ENCODE measurements around the gene EXOC6.

The EXOC6 gene

DNA sequence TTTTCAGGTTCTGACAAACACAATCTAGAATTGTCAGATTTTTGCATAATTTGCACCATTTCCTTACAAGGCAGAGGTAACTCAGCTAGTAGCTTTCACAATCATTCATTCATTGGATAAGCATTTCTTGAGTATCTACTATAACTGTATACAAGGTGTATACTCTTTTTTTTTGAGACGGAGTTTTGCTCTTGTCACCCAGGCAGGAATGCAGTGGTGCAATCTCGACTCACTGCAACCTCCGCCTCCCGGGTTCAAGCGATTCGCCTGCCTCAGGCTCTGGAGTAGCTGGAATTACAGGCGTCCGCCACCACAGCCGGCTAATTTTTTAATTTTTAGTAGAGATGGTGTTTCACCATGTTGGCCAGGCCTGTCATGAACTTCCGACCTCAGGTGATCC, 16.2 kb upstream of the EXOC6 start:
- DNase-seq (ENCODE audit: low read depth in 2 of 2, low spot score in 1 of 2): no peak

DNA sequence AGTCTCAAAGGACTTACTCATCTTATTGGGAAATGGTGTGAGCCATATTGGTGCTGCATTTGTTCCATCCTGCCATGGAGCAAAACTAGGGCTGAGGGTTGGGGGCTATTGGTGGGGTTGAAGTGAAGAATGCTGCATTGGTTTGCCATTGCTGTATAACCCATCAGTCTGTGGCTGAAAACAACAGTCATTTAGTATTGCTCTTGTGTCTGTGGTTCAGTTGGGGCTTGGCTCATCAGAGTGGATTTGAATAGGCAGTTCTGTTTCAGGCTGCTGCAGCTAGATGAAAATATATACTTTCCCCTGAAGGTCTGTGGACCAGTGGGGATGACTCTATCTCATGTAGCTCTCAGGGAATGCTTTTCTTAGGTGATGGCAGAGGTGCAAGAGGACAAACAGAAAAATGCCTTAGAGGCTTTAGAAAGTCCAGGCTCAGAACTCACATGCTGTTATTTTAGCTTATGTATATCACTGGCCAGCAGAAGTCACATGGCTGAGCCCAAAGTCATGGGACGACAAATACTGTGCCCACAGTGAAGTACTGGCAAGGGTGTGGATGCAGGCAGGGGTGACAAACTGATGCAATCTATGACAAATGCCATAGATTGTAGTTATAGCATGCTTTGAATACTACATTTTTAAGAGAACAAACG, 15.2 kb upstream of the EXOC6 start:
- no peak for DNase-seq (ENCODE audit: low read depth in 2 of 2, low spot score in 1 of 2)

DNA sequence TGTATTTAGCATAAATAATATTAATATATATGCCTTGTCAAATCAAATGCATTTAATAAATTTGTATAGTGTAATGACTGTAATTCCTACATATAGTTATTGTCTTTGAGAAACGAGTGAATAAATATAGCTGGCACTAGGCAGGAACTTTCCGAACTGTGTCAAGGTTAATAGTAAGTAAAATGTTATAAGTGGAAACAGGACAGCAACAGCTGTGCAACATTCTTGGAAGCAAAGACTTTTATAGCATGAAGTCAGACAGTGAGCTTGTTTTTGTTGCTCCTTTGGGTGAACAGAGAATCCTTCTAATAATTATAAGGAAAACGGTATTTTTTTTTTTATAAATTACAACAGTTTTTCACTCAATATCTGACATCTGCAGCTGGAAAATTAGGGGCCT, 14.0 kb upstream of the EXOC6 start:
- DNase-seq (ENCODE audit: low read depth in 2 of 2, low spot score in 1 of 2): no peak

DNA sequence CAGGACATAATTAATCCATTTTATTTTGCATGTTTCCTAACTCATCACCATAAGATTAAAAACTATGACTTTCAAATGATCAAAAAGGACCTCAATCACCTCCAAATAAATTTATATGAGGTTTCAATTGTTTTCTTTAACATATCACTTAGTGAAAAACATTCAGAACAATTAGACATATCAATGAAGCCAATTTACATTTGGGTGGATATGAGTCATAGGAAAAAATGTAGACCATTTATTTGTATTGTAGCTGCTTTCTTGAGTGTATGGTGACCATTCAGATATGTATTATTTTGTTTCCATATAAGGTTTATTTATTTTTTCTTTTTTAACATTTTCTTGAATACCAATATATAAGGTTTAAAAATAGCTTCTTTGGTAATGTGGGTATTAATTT, 13.3 kb upstream of the EXOC6 start:
- DNase-seq (ENCODE audit: low read depth in 2 of 2, low spot score in 1 of 2): no peak

DNA sequence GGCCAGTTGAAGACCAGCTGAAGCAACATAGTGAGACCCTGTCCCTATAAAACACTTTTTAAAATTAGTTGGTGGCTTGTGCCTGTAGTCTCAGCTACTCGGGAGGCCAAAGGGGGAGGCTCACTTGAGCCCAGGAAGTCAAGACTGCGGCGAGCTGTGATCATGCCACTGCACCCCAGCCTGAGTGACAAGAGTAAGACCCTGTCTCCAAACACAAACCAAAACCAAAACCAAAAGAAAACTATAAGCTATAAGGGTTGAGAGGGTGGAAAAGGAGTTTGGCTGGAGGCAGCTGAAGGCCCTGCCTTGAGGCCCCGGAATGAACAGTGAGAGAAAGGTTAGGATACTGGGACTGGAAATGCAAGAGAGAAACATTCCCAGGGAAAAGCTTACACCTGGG, 10.9 kb upstream of the EXOC6 start:
- DNase-seq (ENCODE audit: low read depth in 2 of 2, low spot score in 1 of 2): no peak

DNA sequence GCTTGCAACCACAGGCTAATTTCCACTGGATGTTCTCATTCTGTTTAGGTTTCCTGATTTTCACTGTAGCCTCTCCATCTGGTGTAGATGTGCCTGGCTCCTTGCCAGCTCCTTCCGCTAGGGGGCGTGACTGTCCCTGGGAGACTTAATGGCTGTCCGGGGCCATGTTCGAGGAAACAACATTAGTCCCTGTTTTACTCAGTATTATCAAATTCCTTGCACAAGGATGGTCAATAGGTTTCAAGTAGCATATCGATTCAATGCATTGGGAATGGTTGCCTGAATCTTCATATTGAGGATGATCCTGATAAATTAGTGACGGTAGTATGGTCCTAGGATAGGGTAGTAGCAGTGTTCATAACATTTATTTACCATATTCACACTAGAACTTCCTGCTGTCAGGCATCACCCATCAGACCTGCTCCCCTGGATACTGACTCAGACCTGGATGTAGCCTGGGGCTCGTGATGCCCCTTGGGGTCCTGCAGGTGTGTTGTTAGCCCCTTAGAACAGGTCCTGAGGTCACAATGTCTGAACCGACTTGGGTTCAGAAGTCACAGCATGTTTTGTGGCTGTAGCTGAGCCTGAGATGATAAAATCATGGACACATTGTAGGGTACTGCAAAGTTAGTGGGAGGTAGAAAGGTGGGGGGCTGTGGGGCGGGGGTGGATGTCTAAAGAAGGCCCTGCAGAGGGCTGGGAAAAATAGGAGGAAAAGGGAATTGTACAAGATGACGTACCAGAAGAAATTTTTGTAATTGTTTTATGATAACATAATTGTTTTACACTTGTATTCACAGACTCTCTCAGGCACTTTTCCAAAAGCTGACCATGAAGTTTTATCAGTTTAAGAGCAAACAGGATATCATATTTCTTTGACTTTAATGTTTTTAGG, 8.9 kb upstream of the EXOC6 start:
- no peak for DNase-seq (ENCODE audit: low read depth in 2 of 2, low spot score in 1 of 2)

DNA sequence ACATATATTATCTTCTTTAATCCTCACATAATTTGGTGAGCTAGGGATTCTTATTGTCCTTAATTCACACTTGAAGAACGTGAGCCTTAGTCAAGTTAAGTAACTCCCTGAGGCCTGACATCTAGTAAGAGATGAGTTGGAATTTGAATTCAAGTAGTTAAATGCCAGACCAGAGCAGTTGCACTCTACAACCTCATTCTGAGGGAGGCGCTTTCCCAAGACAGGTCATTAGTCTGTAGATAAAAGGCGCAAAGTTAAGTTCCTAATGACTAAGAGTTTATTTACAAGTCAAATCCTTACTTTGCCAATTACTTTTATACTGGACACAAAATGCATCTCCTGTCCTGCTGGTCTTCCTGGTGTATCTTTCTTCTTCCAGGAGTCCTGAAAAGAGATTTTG, 3.6 kb upstream of the EXOC6 start:
- no peak for DNase-seq (ENCODE audit: low read depth in 2 of 2, low spot score in 1 of 2)

DNA sequence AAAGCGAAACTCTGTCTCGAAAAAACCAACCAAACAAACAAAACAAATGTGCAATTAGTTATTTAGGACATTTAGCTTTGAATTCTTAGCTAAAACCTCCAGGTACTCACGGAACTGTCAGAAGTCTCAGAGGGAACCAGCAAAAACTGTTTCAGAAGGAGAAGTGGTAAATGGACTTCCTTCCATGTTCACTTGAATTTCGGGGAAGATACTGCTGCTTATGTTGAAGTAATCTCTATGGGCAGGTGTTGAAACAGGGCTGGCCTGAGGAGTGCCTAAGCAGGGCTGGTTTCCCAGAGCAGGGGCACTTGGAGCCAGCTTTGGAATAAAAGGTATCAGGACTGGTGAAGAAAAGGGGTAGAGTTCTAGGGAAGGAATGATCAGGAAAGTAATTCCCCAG, 2.4 kb upstream of the EXOC6 start:
- no peak for DNase-seq (ENCODE audit: low read depth in 2 of 2, low spot score in 1 of 2)

DNA sequence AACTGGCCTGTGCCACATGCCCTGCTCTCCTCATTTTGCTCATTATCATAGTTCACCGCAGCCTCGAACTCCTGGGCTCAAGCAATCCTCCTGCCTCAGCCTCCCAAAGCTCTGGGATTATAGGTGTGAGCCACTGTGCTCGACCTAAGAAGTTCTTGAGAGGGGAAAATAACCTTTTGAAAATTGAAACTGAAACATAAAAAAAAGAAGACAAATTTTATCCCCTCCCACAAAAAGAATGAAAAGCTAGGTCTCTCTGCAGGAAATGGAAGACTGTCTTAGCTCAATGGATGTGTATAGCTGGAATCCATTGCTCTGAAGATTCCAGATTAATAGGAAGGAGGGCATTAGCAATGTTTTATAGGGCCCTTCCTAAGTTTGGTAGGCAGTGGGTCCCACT, 2.0 kb upstream of the EXOC6 start:
- no peak for DNase-seq (ENCODE audit: low read depth in 2 of 2, low spot score in 1 of 2)

DNA sequence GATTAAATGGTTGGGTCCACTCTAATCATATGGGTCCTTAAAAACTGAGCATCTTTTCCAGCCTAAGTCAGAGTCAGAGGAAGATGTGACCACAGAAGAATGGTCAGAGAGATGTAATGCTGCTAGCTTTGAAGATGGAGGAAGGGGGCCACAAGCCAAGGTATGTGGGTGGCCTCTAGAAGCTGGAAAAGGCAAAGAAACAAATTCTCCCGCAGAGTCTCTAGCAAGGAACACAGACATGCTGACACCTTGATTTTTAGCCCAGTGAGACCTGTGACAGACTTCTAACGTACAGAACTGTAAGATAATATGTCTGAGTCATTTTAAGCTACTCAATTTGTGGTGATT, 1.5 kb upstream of the EXOC6 start:
- DNase-seq (ENCODE audit: low read depth in 2 of 2, low spot score in 1 of 2): no peak

DNA sequence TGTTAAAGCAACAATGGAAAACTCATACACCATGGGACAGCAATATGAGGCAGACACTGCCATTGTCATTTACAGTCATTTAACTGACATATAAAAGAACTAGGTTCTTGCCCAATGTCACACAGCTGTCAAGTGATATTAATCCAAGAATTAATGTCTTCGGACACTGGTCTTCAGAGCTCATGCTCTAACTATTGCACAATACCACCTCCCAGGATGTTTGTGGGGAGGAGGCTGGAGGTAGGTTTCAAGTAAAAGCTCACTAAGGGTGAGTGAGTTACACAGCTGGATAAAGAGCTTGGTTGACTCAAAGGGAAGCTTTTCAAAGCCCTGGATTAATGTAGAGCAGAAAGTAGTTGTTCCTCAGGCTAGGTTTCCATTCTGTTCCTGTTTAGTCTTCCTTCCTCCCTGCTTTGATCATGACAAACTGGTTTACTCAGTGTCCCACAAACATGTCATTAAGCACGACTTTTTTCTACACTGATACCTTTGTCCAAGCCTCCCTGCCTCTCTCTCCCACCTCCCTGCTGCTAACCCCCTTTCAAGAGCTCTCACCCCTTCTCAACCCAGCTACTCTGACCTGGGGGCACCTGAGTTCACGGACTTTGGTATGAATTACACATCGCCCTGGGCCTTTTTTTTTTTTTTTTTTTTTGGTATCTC, 987 bp upstream of the EXOC6 start:
- DNase-seq (ENCODE audit: low read depth in 2 of 2, low spot score in 1 of 2): no peak

DNA sequence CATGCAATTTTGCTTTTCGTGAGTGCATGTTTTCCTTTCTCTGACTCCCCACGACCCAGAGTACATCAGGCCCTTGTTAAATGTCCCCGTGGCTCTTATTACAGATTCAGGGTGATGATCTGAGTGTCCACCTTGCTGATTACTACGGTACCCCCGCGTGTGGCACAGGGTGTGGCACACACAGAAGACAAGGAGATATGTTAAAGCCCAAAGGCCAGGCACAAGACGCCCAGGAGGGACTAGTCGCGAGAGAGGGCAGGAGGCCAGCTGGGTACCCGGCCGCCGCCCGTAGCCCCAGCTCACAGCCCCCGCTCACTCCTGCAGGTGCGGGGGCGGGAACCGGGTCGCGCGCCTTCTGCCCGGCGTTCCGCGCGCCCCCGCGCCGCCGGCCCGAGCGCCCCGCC, 281 bp upstream of the EXOC6 start:
- DNase-seq (ENCODE audit: low read depth in 2 of 2, low spot score in 1 of 2): peak in 1 of 2 donors; percentile 14

DNA sequence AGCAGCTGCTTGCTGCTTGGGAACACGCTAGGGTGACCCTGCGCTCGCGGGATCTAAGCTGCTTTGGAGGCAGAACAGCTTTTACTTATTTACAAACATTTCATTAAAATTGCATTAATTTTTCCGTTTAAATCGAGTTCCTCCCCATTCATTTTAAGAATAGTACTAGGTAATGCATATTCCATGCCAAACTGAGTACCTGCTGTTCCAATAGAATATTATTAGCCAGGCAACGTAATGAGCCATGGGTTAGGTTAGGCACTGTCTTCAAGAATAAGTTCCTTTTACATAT, 860 bp downstream of the EXOC6 start:
- no peak for DNase-seq (ENCODE audit: low read depth in 2 of 2, low spot score in 1 of 2)

DNA sequence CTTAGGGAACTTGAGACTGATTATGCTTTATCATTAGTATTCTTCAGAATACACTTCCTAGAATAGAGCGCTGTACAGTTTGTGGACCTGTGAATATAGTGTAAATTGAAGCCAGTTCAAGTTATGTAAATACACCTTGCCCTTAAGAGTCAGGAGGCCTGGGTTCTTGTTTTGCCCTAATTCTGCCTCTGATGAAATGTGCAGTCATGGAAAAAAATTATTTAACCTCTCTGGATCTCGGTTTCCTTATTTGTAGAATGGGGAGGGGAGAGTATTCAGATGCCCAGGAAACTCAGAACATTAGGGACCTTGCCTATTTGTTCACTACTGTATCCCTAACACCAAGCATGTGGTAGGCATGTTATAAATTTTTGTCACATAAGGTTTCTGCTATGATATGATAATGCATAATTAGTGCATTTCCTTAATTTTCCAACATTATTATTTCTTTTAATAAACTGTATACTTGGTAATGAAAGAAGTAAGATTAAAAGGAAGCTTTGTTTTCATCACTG, 1.3 kb downstream of the EXOC6 start:
- no peak for DNase-seq (ENCODE audit: low read depth in 2 of 2, low spot score in 1 of 2)

DNA sequence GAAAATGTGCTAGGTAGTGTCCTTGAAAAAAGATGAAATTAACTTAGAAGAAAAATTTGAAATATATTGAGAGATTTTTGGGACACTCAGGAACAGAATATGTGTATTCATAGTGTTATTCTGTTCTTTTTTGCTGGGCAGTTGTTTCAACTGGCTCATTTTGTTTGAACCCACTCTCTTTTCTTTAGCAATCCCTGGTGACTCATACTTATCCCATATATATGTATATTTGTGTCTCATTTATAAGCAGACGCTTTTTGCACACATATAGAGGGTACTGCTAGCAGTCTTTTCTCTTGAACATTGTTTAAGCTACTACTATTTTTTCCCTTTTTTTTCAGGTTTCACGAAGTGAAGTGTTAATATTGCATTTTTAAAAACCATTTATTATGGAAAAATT, 1.9 kb downstream of the EXOC6 start:
- no peak for DNase-seq (ENCODE audit: low read depth in 2 of 2, low spot score in 1 of 2)

DNA sequence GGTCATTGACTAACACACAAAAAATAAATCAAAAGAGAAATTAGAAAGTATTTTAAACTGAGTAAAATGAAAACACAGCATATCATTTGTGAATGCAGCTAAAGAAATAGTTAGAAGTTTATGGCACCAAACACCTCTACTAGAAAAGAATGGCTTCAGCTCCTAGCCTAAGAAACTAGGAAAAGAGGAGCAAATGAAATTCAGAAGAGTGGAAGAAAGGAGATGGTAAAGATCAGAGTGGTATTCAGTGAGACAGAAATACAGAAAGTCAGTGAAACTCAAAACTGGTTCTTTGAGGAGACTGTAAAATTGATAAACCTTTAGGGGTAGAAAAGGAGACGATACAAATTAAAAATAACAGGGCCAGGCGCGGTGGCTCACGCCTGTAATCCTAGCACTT, 2.7 kb downstream of the EXOC6 start:
- no peak for DNase-seq (ENCODE audit: low read depth in 2 of 2, low spot score in 1 of 2)

DNA sequence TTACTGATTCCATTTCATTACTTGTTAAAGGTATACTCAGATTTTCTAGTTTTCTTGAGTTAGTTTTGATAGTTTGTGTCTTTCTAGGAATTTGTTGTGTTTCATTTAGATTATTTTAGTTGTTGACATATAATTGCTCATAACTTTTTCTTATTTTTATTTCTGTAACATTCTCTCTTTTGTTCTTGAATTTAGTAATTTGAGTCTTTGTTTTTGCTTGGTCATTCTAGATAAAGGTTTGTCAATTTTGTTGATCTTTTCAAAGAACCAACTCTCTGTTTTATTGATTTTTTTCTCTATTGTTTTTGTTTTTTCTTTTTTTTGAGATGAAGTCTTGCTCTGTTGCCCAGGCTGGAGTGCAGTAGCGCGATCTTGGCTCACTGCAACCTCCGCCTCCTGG, 7.2 kb downstream of the EXOC6 start:
- DNase-seq (ENCODE audit: low read depth in 2 of 2, low spot score in 1 of 2): no peak

DNA sequence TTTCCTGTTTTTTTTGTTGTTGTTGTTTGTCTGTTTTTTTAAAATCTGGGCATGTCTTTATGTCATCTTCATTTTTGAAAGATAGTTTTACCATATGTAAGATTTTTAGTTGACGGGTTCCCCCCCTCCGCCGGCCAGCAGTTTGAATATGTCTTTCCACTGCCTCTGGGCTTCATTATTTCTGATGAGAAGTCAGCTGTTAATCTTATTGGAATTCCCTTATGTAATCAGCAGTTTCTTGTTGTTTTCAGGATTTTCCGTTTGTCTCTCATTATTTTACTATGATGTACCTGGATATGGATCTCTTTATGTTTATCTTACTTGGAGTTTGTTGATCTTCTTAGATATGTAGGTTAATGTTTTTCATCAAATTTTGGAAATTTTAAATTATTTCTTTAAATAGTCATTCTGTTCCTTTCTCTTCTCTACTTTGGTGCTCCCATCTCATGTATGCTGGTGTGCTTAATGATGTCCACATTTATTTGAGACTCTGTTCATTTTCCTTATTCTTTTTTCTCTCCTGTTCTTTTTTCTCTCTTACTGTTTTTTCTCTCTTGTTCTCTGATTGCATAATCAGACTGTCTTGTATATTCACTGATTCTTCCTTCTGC, 9.7 kb downstream of the EXOC6 start:
- no peak for DNase-seq (ENCODE audit: low read depth in 2 of 2, low spot score in 1 of 2)

DNA sequence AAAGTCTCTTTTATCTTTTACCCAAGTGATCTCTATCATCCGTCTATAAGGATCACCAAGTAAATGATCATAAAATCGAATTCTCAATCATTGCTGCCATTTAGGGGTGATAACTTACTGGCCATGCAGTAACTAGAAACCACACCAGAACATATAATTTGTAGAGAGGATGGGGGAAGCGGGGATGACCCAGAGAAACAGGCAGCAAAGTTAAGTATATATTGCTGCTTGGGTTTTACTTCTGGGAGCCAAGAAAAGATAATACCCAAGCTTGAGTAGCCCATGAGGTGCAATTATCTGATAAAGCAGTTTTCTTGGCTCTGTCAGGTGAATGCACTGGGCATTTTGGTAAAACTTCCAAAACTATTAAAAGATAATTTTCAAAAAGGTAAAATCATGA, 18.9 kb downstream of the EXOC6 start:
- DNase-seq (ENCODE audit: low read depth in 2 of 2, low spot score in 1 of 2): no peak

DNA sequence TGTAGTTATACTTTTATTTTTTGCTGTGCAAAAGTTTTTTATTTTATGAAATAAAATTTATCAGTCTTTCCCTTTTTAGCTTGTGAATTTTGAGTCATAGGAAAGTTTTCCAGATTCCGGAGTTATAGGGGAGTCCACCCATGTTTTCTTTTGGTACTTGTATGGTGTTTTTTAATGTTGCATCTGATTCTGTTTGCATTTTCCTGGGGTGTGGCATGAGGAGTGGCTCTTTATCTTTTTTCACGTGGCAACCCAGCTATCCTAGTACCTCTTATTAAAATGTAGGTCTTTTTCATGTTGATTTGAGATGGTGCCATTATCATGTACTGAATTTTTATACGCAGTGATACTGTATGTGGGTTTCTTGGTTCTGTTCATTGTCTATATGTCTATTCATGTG, 19.7 kb downstream of the EXOC6 start:
- DNase-seq (ENCODE audit: low read depth in 2 of 2, low spot score in 1 of 2): no peak

DNA sequence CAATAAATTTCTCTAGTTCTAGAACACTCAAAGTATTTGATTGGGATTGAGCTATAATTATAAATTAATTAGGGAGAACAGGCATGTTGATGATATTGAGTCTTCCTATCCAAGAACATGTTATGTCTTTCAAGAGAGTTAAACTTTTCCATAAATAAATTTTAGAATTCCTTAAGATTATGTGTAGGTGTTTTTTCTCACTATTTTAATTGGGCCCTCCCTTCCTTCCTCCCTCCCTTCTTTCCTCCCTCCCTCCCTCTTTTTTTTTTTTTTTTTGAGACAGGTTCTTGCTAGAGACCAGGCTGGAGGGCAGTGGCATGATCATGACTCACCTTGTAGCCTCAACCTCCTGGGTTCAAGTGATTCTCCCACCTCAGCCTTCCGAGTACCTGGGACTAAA, 20.2 kb downstream of the EXOC6 start:
- no peak for DNase-seq (ENCODE audit: low read depth in 2 of 2, low spot score in 1 of 2)

DNA sequence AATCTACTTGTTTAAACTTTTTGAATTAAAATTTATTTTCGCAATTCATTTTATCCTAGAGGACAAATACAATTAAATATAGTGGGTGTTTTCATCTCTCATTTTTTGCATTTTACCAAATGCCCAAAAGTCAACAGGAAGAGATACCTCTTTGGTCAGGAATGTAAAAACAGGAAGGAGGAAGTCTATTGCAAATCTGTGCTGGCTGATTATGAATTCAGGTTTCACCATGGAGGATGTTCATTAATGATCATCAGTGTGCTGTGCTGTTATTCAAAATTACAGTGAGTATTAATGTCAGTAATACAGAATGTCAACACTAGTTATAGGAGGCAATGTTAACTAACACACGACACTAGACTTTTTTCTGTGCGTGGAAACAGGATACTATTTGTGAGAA, 24.7 kb downstream of the EXOC6 start:
- DNase-seq (ENCODE audit: low read depth in 2 of 2, low spot score in 1 of 2): no peak

All from stimulated activated CD8-positive, alpha-beta memory T cell treated with anti-CD3 and anti-CD28 coated beads, Interleukin-4, amount 100 ng/mL, for 1 hour (primary cell).